Stimulated activated naive B cell treated with anti-CD40 and anti-IgM and Interleukin-4, amounts not matched to agents 10 μg/mL and 1 μg/mL and 100 μg/mL, for 72 hours (primary cell): ENCODE results near the gene SET.
A peak's percentile ranks its signal among the peaks of the same experiment; 100 is the strongest.

Source experiments
- ATAC-seq, 2 donors: fragments of 150-1000 bp; cut with Tn5 transposase; replicated peaks; 2 replicates each; pipeline ENCODE4 v1.10.0; 2021; ENCODE audit warnings: moderate library complexity in 1 of 2
- DNase-seq: peaks from one replicate; pipeline ENCODE4 v3.0.0; 2021
- H3K27ac Mint-ChIP-seq: one replicate; pipeline ENCODE4 v1.8.0; 2022; ENCODE audit warnings: mild to moderate bottlenecking, mixed read lengths
- H3K27me3 Mint-ChIP-seq, 2 donors: one replicate each; pipeline ENCODE4 v1.8.0; 2022; ENCODE audit warnings: mixed read lengths in 2 of 2
- H3K36me3 Mint-ChIP-seq, 2 donors: one replicate each; pipeline ENCODE4 v1.8.0; 2022; ENCODE audit warnings: mixed read lengths in 2 of 2, mild to moderate bottlenecking in 1 of 2
- H3K4me1 Mint-ChIP-seq, 2 donors: one replicate each; pipeline ENCODE4 v1.8.0; 2022; ENCODE audit warnings: mixed read lengths in 2 of 2, mild to moderate bottlenecking in 1 of 2
- H3K4me3 Mint-ChIP-seq, 2 donors: one replicate each; pipeline ENCODE4 v1.8.0; 2022; ENCODE audit warnings: mild to moderate bottlenecking in 2 of 2, mixed read lengths in 2 of 2, moderate library complexity in 1 of 2
- H3K9me3 Mint-ChIP-seq, 2 donors: one replicate each; pipeline ENCODE4 v1.8.0; 2022; ENCODE audit warnings: mixed read lengths in 2 of 2, mild to moderate bottlenecking in 1 of 2

Gene SET

GRCh38 chr9:128712451-128713410, 23.7 kb downstream of the SET start:
- Mint-ChIP-seq H3K4me3 (no peak overlapping the region), H3K4me1 (no peaks in the 10 kb centered on the region), H3K27me3 (no peaks in the 10 kb centered on the region), H3K27ac (no peak overlapping the region), H3K9me3 (no peaks in the 10 kb centered on the region), H3K36me3 (peaks cover 19% of the 10 kb centered on the region in 2 donors)
- DNase-seq (no peak), ATAC-seq (no peak)

- peaks cover 21 to 23% of the 10 kb centered on the region in 2 donors for H3K36me3 Mint-ChIP-seq
- H3K27ac Mint-ChIP-seq = no peak overlapping the region
- H3K4me1 Mint-ChIP-seq = no peaks in the 10 kb centered on the region
- DNase-seq = no peak
- no peak for ATAC-seq
- H3K9me3 Mint-ChIP-seq = no peaks in the 10 kb centered on the region
- H3K27me3 Mint-ChIP-seq = no peaks in the 10 kb centered on the region
- no peak overlapping the region for H3K4me3 Mint-ChIP-seq
Observed at GRCh38 chr9:128713411-128713780, 24.4 kb downstream of the SET start.

GRCh38 chr9:128713941-128714573, 25.0 kb downstream of the SET start:
- Mint-ChIP-seq H3K36me3 (peaks cover 21 to 23% of the 10 kb centered on the region in 2 donors), H3K4me3 (no peak overlapping the region), H3K27me3 (no peaks in the 10 kb centered on the region), H3K27ac (no peak overlapping the region), H3K4me1 (no peaks in the 10 kb centered on the region), H3K9me3 (no peaks in the 10 kb centered on the region)
- DNase-seq = no peak
- no peak for ATAC-seq

GRCh38 chr9:128714586-128715435, 25.8 kb downstream of the SET start:
- Mint-ChIP-seq H3K36me3 (peaks cover 24 to 27% of the 10 kb centered on the region in 2 donors), H3K4me1 (no peaks in the 10 kb centered on the region), H3K27me3 (no peaks in the 10 kb centered on the region), H3K4me3 (no peak overlapping the region), H3K9me3 (no peaks in the 10 kb centered on the region), H3K27ac (peak overlapping the region; percentile 31)
- DNase-seq (no peak), ATAC-seq (no peak)

GRCh38 chr9:128715436-128715750, 26.4 kb downstream of the SET start:
- H3K27ac Mint-ChIP-seq = no peak overlapping the region
- no peaks in the 10 kb centered on the region for H3K9me3 Mint-ChIP-seq
- peaks cover 26 to 29% of the 10 kb centered on the region in 2 donors for H3K36me3 Mint-ChIP-seq
- no peaks in the 10 kb centered on the region for H3K27me3 Mint-ChIP-seq
- ATAC-seq (no peak), DNase-seq (no peak)
- no peaks in the 10 kb centered on the region for H3K4me1 Mint-ChIP-seq
- H3K4me3 Mint-ChIP-seq = no peak overlapping the region

- H3K4me1 Mint-ChIP-seq = peaks cover 2 to 8% of the 10 kb centered on the region in 2 donors
- peak overlapping the region; percentile 38 for H3K27ac Mint-ChIP-seq
- ATAC-seq = peak in 1 of 2 donors; percentile 9
- H3K9me3 Mint-ChIP-seq = no peaks in the 10 kb centered on the region
- H3K36me3 Mint-ChIP-seq = peaks cover 35 to 41% of the 10 kb centered on the region in 2 donors
- no peak for DNase-seq
- H3K4me3 Mint-ChIP-seq = no peak overlapping the region
- H3K27me3 Mint-ChIP-seq = no peaks in the 10 kb centered on the region
Observed at GRCh38 chr9:128716581-128717254, 27.7 kb downstream of the SET start.

GRCh38 chr9:128718047-128718446, 29.0 kb downstream of the SET start:
- H3K4me3 Mint-ChIP-seq = no peak overlapping the region
- no peaks in the 10 kb centered on the region for H3K9me3 Mint-ChIP-seq
- H3K36me3 Mint-ChIP-seq = peaks cover 40 to 46% of the 10 kb centered on the region in 2 donors
- no peak for DNase-seq
- no peaks in the 10 kb centered on the region for H3K27me3 Mint-ChIP-seq
- ATAC-seq = no peak
- H3K4me1 Mint-ChIP-seq = peaks cover 14 to 22% of the 10 kb centered on the region in 2 donors
- H3K27ac Mint-ChIP-seq = no peak overlapping the region

- ATAC-seq = no peak
- no peaks in the 10 kb centered on the region for H3K9me3 Mint-ChIP-seq
- no peak overlapping the region for H3K4me3 Mint-ChIP-seq
- peaks cover 40 to 46% of the 10 kb centered on the region in 2 donors for H3K36me3 Mint-ChIP-seq
- no peaks in the 10 kb centered on the region for H3K27me3 Mint-ChIP-seq
- no peak overlapping the region for H3K27ac Mint-ChIP-seq
- H3K4me1 Mint-ChIP-seq = peaks cover 14 to 25% of the 10 kb centered on the region in 2 donors
- no peak for DNase-seq
Observed at GRCh38 chr9:128718475-128718874, 29.5 kb downstream of the SET start.

GRCh38 chr9:128719919-128720605, 31.0 kb downstream of the SET start:
- H3K27me3 Mint-ChIP-seq = no peaks in the 10 kb centered on the region
- H3K4me3 Mint-ChIP-seq = no peak overlapping the region
- peaks cover 21 to 35% of the 10 kb centered on the region in 2 donors for H3K4me1 Mint-ChIP-seq
- peak overlapping the region; percentile 56 for H3K27ac Mint-ChIP-seq
- no peaks in the 10 kb centered on the region for H3K9me3 Mint-ChIP-seq
- DNase-seq (no peak), ATAC-seq (no peak)
- peaks cover 30 to 42% of the 10 kb centered on the region in 2 donors for H3K36me3 Mint-ChIP-seq

GRCh38 chr9:128720841-128721486, 31.9 kb downstream of the SET start:
- Mint-ChIP-seq H3K27ac (peak overlapping the region; percentile 38), H3K36me3 (peaks cover 30 to 39% of the 10 kb centered on the region in 2 donors), H3K4me1 (peaks cover 25 to 38% of the 10 kb centered on the region in 2 donors), H3K27me3 (no peaks in the 10 kb centered on the region), H3K9me3 (no peaks in the 10 kb centered on the region), H3K4me3 (no peak overlapping the region)
- no peak for ATAC-seq
- no peak for DNase-seq

GRCh38 chr9:128721487-128722010, 32.5 kb downstream of the SET start:
- Mint-ChIP-seq H3K27ac (no peak overlapping the region), H3K9me3 (no peaks in the 10 kb centered on the region), H3K4me3 (peak overlapping the region; percentile 13 to 35), H3K27me3 (no peaks in the 10 kb centered on the region), H3K36me3 (peaks cover 32 to 39% of the 10 kb centered on the region in 2 donors), H3K4me1 (peaks cover 27 to 38% of the 10 kb centered on the region in 2 donors)
- DNase-seq (no peak), ATAC-seq (no peak)

GRCh38 chr9:128722380-128723351, 33.6 kb downstream of the SET start:
- H3K4me3 Mint-ChIP-seq = peak overlapping the region; percentile 92 to 94
- ATAC-seq = no peak
- no peaks in the 10 kb centered on the region for H3K9me3 Mint-ChIP-seq
- H3K27ac Mint-ChIP-seq = peak overlapping the region; percentile 95
- no peaks in the 10 kb centered on the region for H3K27me3 Mint-ChIP-seq
- H3K4me1 Mint-ChIP-seq = peaks cover 29 to 43% of the 10 kb centered on the region in 2 donors
- peaks cover 33 to 43% of the 10 kb centered on the region in 2 donors for H3K36me3 Mint-ChIP-seq
- no peak for DNase-seq
